Measurements from ENCODE around the gene GAL3ST1. TPM values are rescaled to one million over a fixed set of nuclear protein-coding genes. Genes with fewer than 3 reads are reported as not detected.

The GAL3ST1 gene
- polyA plus RNA-seq, 3 donors, result not detected

- 96% methylated on average over 9 of the region's 17 CpGs for WGBS (ENCODE audit: insufficient coverage)
- no peaks in the 10 kb centered on the region for H3K4me1 Mint-ChIP-seq
- no peaks in the 10 kb centered on the region for H3K36me3 Mint-ChIP-seq
- Histone ChIP-seq H2AFZ (ENCODE audit: insufficient read depth, low read depth, low read length, poor library complexity, severe bottlenecking) (no peak overlapping the region), H3K4me3 (replicated peaks in 1 of 3; ENCODE audit: low read depth in 2 of 3, low read length in 3 of 3) (no peak overlapping the region), H3K27me3 (ENCODE audit: control insufficient read depth in 2 of 2, insufficient read depth in 2 of 2, low read length in 2 of 2) (no peaks in the 10 kb centered on the region), H3K4me1 (ENCODE audit: control insufficient read depth in 1 of 2, insufficient read depth in 2 of 2, low read length in 2 of 2) (no peaks in the 10 kb centered on the region), H3K79me2 (ENCODE audit: insufficient read depth, low read length) (no peaks in the 10 kb centered on the region), H3K4me2 (replicated peaks; ENCODE audit: extremely low read depth, low read length, poor library complexity, severe bottlenecking) (no peak overlapping the region), H4K20me1 (ENCODE audit: insufficient read depth, low read length) (no peaks in the 10 kb centered on the region), H3K9ac (ENCODE audit: insufficient read depth, low read length, poor library complexity, severe bottlenecking) (no peak overlapping the region), H3K27ac (ENCODE audit: low read depth in 1 of 2, low read length in 2 of 2) (no peak overlapping the region), H3K9me3 (replicated peaks in 1 of 2; ENCODE audit: control insufficient read depth in 1 of 2, insufficient read depth in 1 of 2, low read length in 2 of 2) (no peaks in the 10 kb centered on the region), H3K36me3 (replicated peaks in 1 of 2; ENCODE audit: control insufficient read depth in 1 of 2, insufficient read depth in 2 of 2, low read length in 2 of 2) (no peaks in the 10 kb centered on the region)
- no peak for TF ChIP-seq CTCF (IDR thresholded peaks at IDR 0.05)
- no peaks in the 10 kb centered on the region for H3K9me3 Mint-ChIP-seq
- no peak overlapping the region for H3K4me3 Mint-ChIP-seq
- no peak overlapping the region for H3K27ac Mint-ChIP-seq
- peaks cover 2 to 5% (median 5%) of the 10 kb centered on the region in 3 donors for H3K27me3 Mint-ChIP-seq (ENCODE audit: low read depth in 3 of 3)
- no peak for DNase-seq
- intact Hi-C loops (cut with micrococcal nuclease), result no loop called here
These were observed 42.5 kb downstream of the GAL3ST1 start for GRCh38 chr22:30531651-30532608.

DNA sequence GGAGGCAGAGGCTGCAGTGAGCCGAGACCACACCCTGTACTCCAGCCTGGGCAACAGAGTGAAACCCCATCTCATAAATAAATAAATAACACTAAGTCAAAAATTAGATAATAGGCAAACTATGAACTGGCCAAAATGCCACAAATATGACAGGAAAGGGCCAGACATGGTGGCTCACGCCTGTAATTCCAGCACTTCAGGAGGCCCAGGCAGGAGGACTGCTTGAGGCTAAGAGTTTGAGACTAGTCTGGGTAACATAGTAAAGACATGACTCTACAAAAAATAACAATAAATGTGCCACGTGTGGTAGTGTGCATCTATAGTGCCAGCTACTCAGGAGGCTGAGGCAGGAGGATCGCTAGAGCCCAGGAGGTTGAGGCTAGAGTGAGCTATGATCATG is 47.8 kb downstream of the GAL3ST1 start:
- Histone ChIP-seq H2AFZ (ENCODE audit: insufficient read depth, low read depth, low read length, poor library complexity, severe bottlenecking) (no peak overlapping the region), H3K9me3 (replicated peaks in 1 of 2; ENCODE audit: control insufficient read depth in 1 of 2, insufficient read depth in 1 of 2, low read length in 2 of 2) (no peaks in the 10 kb centered on the region), H3K4me2 (replicated peaks; ENCODE audit: extremely low read depth, low read length, poor library complexity, severe bottlenecking) (no peak overlapping the region), H3K79me2 (ENCODE audit: insufficient read depth, low read length) (no peaks in the 10 kb centered on the region), H3K27ac (ENCODE audit: low read depth in 1 of 2, low read length in 2 of 2) (no peak overlapping the region), H3K36me3 (replicated peaks in 1 of 2; ENCODE audit: control insufficient read depth in 1 of 2, insufficient read depth in 2 of 2, low read length in 2 of 2) (no peaks in the 10 kb centered on the region), H3K9ac (ENCODE audit: insufficient read depth, low read length, poor library complexity, severe bottlenecking) (no peak overlapping the region), H3K27me3 (ENCODE audit: control insufficient read depth in 2 of 2, insufficient read depth in 2 of 2, low read length in 2 of 2) (no peaks in the 10 kb centered on the region), H3K4me3 (replicated peaks in 1 of 3; ENCODE audit: low read depth in 2 of 3, low read length in 3 of 3) (no peak overlapping the region), H3K4me1 (ENCODE audit: control insufficient read depth in 1 of 2, insufficient read depth in 2 of 2, low read length in 2 of 2) (no peaks in the 10 kb centered on the region), H4K20me1 (ENCODE audit: insufficient read depth, low read length) (no peaks in the 10 kb centered on the region)
- Mint-ChIP-seq H3K9me3 (no peaks in the 10 kb centered on the region), H3K27me3 (ENCODE audit: low read depth in 3 of 3) (peaks cover 2 to 12% (median 2%) of the 10 kb centered on the region in 3 donors), H3K4me3 (no peak overlapping the region), H3K4me1 (no peaks in the 10 kb centered on the region), H3K27ac (no peak overlapping the region), H3K36me3 (no peaks in the 10 kb centered on the region)
- intact Hi-C loops (cut with micrococcal nuclease), result no loop called here
- no peak for DNase-seq
- TF ChIP-seq CTCF (IDR thresholded peaks at IDR 0.05), result no peak
- no CpG with 5 or more reads among the region's 4 CpGs for WGBS (ENCODE audit: insufficient coverage)

Data from CD14-positive monocyte (primary cell).